Mucosa of descending colon (tissue), 3 donors: ENCODE measurements around the gene SMARCC2. TPM values are rescaled to one million over a fixed set of nuclear protein-coding genes. Genes with fewer than 3 reads are reported as not detected.

Experiments used
- ATAC-seq: fragments of 200-7000 bp; cut with Tn5 transposase; one replicate; pipeline ENCODE4 v1.9.1; 2020; ENCODE audit warnings: mild to moderate bottlenecking, moderate library complexity
- DNase-seq, 3 donors: peaks; one replicate each; pipeline ENCODE4 v3.0.0-alpha.2; 2020
- H3K36me3 ChIP-seq: fragments of 200-600 bp; one replicate; pipeline ENCODE4 v1.8.0; 2021; ENCODE audit warnings: low read depth, mild to moderate bottlenecking
- H3K4me1 ChIP-seq: fragments of 200-600 bp; one replicate; pipeline ENCODE4 v1.8.0; 2021; ENCODE audit warnings: low read depth, mild to moderate bottlenecking
- H3K4me3 ChIP-seq: fragments of 200-600 bp; one replicate; pipeline ENCODE4 v1.8.0; 2021; ENCODE audit warnings: mild to moderate bottlenecking
- H3K9me3 ChIP-seq: fragments of 200-600 bp; one replicate; pipeline ENCODE4 v1.8.0; 2021; ENCODE audit warnings: mild to moderate bottlenecking
- intact Hi-C, 2 donors: fragments of 100-400 bp; cut with DNase I in 1 of 2; cut with micrococcal nuclease in 1 of 2; formaldehyde crosslinking; loops; one replicate each; pipeline versions ENCODE4 v1.11.0 to v1.11.1; 2022; cut with DNase I, micrococcal nuclease
- total RNA-seq, 3 donors: library from RNA; stranded (reverse); fragmentation: NEBNext Ultra II Directional in 2 of 3; extraction: Animal tissue kit (Norgen Biotek cat#: 25700) in 2 of 3; gene quantifications; one replicate each; pipeline versions ENCODE4 v1.2.1 to v1.2.4, GENCODE V29; 2021 to 2023
- TF ChIP-seq, protein P1 (sequence below): fragments of 200-600 bp; IDR thresholded peaks from one replicate; pipeline ENCODE4 v1.8.0; 2022; ENCODE audit warnings: antibody characterized with exemption, mild to moderate bottlenecking
- donor health status: DM: no; HTN: no; CAD: no; lungs with moderate emphysema.
- donor health status: DM: no; HTN: no; CAD: no.
- donor health status: DM: no; HTN: yes; CAD: no.

Gene SMARCC2
- total RNA-seq, 3 donors from 2014 or later, result 91.7 to 163 (median 116) TPM

DNA sequence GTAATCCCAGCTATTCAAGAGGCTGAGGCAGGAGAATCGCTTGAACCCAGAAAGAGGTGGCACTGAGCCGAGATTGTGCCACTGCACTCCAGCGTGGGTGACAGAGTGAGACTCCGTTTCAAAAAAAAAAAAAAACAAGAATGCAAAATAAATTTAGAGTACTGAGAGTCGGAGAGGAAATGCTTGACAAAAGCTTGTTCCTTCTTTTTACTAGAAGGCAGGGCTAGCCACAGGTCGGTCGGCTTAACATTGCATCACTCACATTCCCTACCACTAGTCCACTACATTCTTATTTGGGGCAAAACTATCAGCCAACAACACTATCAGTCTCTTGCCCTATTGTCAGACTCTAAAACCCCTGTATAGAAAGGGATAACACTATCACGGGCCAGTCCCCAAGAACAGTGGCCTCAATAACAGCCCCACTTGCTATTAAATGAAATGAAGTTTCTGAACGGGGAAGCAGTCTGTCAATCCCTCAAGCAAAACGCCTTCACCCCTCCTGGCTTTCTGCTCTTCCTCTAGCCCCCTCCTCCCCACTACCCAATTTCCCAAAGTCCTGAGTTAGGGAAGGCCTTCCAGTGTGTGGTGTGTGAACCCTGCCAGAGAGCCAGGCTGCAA, 31.4 kb upstream of the SMARCC2 start:
- ATAC-seq (no peak), DNase-seq (no peak)
- intact Hi-C loops, result no loop called here
- Histone ChIP-seq H3K4me1 (peaks cover 27% of the 10 kb centered on the region), H3K36me3 (peaks cover 4% of the 10 kb centered on the region), H3K4me3 (peak overlapping the region; percentile 54), H3K9me3 (no peaks in the 10 kb centered on the region)
- TF ChIP-seq, protein P1, sequence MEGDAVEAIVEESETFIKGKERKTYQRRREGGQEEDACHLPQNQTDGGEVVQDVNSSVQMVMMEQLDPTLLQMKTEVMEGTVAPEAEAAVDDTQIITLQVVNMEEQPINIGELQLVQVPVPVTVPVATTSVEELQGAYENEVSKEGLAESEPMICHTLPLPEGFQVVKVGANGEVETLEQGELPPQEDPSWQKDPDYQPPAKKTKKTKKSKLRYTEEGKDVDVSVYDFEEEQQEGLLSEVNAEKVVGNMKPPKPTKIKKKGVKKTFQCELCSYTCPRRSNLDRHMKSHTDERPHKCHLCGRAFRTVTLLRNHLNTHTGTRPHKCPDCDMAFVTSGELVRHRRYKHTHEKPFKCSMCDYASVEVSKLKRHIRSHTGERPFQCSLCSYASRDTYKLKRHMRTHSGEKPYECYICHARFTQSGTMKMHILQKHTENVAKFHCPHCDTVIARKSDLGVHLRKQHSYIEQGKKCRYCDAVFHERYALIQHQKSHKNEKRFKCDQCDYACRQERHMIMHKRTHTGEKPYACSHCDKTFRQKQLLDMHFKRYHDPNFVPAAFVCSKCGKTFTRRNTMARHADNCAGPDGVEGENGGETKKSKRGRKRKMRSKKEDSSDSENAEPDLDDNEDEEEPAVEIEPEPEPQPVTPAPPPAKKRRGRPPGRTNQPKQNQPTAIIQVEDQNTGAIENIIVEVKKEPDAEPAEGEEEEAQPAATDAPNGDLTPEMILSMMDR, result no peak

DNA sequence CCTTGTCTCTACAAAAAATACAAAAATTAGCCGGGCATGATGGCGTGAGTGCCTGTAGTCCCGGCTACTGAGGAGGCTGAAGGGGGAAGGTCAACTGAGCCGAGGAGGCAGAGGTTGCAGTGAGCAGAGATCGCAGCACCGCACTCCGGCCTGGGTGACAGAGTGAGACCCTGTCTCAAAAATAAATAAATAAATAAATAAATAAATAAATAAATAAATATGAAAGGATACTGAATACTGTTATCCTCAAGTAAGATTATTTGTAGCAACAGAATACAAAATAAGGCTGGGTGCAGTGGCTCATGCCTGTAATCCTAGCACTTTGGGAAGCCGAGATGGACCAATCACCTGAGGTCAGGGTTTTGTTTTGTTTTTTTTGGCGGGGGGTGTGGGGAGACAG, 30.6 kb upstream of the SMARCC2 start:
- TF ChIP-seq, protein P1, result no peak
- no peak overlapping the region for H3K4me3 ChIP-seq
- H3K36me3 ChIP-seq, result peaks cover 4% of the 10 kb centered on the region
- intact Hi-C loops, result no loop called here
- H3K4me1 ChIP-seq, result peaks cover 27% of the 10 kb centered on the region
- ATAC-seq, result no peak
- DNase-seq, result no peak
- H3K9me3 ChIP-seq, result no peaks in the 10 kb centered on the region

DNA sequence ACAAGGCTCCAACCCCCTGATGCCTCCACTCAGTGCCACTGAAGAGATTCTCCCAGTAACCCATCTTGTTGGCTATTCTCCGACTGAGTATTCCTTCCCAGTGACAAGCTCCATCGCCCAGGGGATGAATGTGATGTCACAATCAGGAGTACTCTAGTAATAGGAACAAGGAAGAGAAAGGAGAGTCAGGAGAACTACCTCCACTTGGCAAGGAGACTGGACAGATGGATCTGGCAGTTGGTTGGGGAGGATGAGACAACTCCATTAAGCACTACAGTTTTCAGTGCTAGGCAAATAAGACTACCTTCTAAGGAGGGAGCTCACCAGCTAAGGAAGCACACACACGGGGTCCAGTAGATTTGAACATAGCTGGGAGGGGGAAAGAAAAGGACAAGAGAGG, 27.2 kb upstream of the SMARCC2 start:
- H3K4me1 ChIP-seq, result peaks cover 12% of the 10 kb centered on the region
- ATAC-seq (no peak), DNase-seq (no peak)
- no peak overlapping the region for H3K4me3 ChIP-seq
- TF ChIP-seq, protein P1, result no peak
- no peaks in the 10 kb centered on the region for H3K9me3 ChIP-seq
- intact Hi-C loops, result no loop called here
- no peaks in the 10 kb centered on the region for H3K36me3 ChIP-seq

DNA sequence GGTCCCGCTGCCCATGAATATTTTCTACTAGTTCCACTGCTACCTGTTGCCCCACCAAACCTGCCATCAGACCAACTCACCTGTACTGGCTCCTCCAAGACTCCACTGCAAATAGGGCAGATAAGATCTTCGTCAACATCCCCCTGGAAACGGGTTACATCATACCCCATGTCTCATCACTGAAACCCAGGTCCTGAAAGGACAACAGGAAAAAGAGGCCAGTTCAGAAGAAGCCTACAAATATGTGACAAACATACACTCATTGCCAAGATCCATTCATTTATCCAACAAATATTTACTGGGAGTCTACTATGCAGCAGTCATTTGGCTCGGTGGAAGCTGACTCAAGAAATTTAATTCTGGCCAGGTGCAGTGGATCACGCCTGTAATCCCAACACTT, 24.6 kb upstream of the SMARCC2 start:
- TF ChIP-seq, protein P1, result no peak
- intact Hi-C loops, result no loop called here
- no peak for ATAC-seq

DNA sequence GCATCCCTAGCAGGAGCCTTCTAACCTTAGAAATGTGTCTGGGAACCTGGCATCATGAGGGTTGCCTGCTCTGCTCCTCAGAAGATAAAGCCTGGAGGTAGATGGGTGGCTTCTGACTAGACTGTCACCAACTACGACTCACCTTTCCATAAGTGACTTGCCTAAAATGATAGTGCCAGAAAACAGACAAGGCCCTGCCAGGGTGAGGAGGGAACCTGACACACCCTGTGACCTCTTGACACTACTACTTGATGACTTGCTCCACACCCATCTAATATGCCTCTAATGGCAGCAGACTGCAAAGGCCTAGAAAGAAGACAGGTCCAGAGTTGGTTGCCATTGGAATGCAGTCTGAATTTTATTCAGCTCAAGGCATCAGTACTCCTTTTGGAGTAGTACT, 23.1 kb upstream of the SMARCC2 start:
- Histone ChIP-seq H3K4me1 (no peaks in the 10 kb centered on the region), H3K9me3 (no peaks in the 10 kb centered on the region), H3K36me3 (no peaks in the 10 kb centered on the region), H3K4me3 (no peak overlapping the region)
- TF ChIP-seq, protein P1, result no peak
- no peak for ATAC-seq
- intact Hi-C loops, result no loop called here
- DNase-seq, result no peak

More for the DNA sequence above, 24.6 kb upstream of the SMARCC2 start:
- Histone ChIP-seq H3K36me3 (no peaks in the 10 kb centered on the region), H3K4me3 (no peak overlapping the region), H3K4me1 (no peaks in the 10 kb centered on the region), H3K9me3 (no peaks in the 10 kb centered on the region)
- no peak for DNase-seq

DNA sequence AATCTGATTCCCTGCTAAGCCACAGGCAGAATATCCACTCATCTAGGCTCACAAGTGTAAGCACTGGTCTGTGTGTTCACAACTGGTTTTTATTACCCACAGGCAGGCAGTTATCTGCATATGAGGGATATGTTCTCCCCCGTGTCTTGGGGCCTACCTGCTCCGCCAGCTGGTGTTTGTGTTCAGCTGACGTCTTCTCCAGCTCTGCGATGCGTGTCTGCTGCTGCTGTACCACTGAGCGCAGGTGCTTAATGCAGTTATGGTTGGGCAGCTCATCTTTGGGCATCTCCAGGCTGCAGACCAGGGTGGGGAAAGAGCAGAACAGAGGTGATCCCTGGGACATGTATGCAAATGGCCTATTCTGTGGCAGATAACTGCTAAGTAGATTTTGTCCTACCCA, 18.7 kb upstream of the SMARCC2 start:
- Histone ChIP-seq H3K36me3 (no peaks in the 10 kb centered on the region), H3K9me3 (no peaks in the 10 kb centered on the region), H3K4me1 (no peaks in the 10 kb centered on the region), H3K4me3 (no peak overlapping the region)
- TF ChIP-seq, protein P1, result no peak
- intact Hi-C loops, result no loop called here
- DNase-seq (no peak), ATAC-seq (peak; percentile 25)
